Lower lobe of right lung (tissue), 2 donors: ENCODE measurements around the gene TOPAZ1. TPM values are rescaled to one million over a fixed set of nuclear protein-coding genes. Genes with fewer than 3 reads are reported as not detected.

Experiments
- ATAC-seq, 2 donors: fragments of 200-7000 bp; cut with Tn5 transposase; one replicate each; pipeline ENCODE4 v1.9.1; 2020 to 2022; ENCODE audit warnings: mild to moderate bottlenecking in 2 of 2, moderate library complexity in 2 of 2
- DNase-seq: peaks from one replicate; pipeline ENCODE4 v3.0.0-alpha.2; 2020
- H3K27ac ChIP-seq: fragments of 200-600 bp; one replicate; pipeline ENCODE4 v1.8.0; 2022
- H3K27me3 ChIP-seq: fragments of 200-600 bp; one replicate; pipeline ENCODE4 v1.8.0; 2022; ENCODE audit warnings: low read depth
- H3K36me3 ChIP-seq: fragments of 200-600 bp; one replicate; pipeline ENCODE4 v1.8.0; 2022; ENCODE audit warnings: mild to moderate bottlenecking
- H3K4me1 ChIP-seq: fragments of 200-600 bp; one replicate; pipeline ENCODE4 v1.8.0; 2022
- H3K4me3 ChIP-seq: fragments of 200-600 bp; one replicate; pipeline ENCODE4 v1.8.0; 2022; ENCODE audit warnings: mild to moderate bottlenecking
- H3K9me3 ChIP-seq: fragments of 200-600 bp; one replicate; pipeline ENCODE4 v1.8.0; 2022
- intact Hi-C: fragments of 100-400 bp; cut with DNase I; formaldehyde crosslinking; loops from one replicate; pipeline ENCODE4 v1.11.0; 2022
- total RNA-seq: library from RNA; stranded (reverse); fragmentation: NEBNext Ultra II Directional; extraction: Animal tissue kit (Norgen Biotek cat#: 25700); gene quantifications from one replicate; pipeline ENCODE4 v1.2.1, GENCODE V29; 2021
- TF ChIP-seq, protein P1 (sequence below): fragments of 200-600 bp; IDR thresholded peaks from one replicate; pipeline ENCODE4 v1.8.0; 2022; ENCODE audit warnings: antibody characterized with exemption, mild to moderate bottlenecking
- donor health status: DM: no; HTN: yes; CAD: no; lungs with severe emphysema.

The TOPAZ1 gene
- total RNA-seq, 1 donor from 2014 or later = not detected

DNA sequence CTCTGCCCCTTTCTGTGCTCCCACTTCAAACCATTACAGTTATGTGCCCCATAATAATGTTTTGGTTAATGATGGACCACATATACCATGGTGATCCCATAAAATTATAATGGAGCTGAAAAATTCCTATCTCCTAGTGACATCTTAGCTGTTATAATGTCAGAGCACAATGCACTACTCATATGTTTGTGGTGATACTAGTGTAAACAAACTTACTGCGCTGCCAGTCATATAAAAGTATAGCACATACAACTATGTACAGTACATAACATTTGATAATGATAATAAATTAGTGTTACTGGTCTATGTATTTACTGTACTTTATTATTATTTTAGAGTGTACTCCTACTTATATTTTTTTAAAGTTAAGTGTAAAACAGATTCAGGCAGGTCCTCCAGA lies 51.3 kb downstream of the TOPAZ1 start:
- H3K36me3 ChIP-seq = no peaks in the 10 kb centered on the region

DNA sequence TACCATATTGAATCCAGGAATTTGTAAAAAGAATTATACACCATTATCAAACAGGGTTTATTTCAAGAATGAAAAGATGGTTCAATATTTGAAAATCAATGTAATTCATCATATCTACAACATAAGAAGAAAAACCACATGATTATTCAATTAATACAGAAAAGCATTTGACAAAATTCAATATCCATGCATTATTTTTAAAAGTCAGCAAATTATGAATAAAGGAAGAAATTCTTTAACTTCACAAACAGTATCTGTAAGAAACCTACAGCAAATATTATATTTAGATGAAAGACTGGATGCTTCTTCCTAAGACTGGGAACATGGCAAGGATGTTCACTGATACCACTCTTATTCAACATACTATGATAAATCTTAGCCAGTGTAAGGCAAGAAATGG lies 55.6 kb downstream of the TOPAZ1 start:
- Histone ChIP-seq H3K36me3 (no peaks in the 10 kb centered on the region), H3K27me3 (no peaks in the 10 kb centered on the region), H3K27ac (no peak overlapping the region), H3K4me1 (no peaks in the 10 kb centered on the region), H3K4me3 (no peak overlapping the region), H3K9me3 (no peaks in the 10 kb centered on the region)
- ATAC-seq (no peak), DNase-seq (no peak)
- TF ChIP-seq, protein P1, sequence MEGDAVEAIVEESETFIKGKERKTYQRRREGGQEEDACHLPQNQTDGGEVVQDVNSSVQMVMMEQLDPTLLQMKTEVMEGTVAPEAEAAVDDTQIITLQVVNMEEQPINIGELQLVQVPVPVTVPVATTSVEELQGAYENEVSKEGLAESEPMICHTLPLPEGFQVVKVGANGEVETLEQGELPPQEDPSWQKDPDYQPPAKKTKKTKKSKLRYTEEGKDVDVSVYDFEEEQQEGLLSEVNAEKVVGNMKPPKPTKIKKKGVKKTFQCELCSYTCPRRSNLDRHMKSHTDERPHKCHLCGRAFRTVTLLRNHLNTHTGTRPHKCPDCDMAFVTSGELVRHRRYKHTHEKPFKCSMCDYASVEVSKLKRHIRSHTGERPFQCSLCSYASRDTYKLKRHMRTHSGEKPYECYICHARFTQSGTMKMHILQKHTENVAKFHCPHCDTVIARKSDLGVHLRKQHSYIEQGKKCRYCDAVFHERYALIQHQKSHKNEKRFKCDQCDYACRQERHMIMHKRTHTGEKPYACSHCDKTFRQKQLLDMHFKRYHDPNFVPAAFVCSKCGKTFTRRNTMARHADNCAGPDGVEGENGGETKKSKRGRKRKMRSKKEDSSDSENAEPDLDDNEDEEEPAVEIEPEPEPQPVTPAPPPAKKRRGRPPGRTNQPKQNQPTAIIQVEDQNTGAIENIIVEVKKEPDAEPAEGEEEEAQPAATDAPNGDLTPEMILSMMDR = no peak
- intact Hi-C loops = no loop called here

More for the DNA sequence above, 51.3 kb downstream of the TOPAZ1 start:
- Histone ChIP-seq H3K27me3 (no peaks in the 10 kb centered on the region), H3K27ac (no peak overlapping the region), H3K9me3 (no peaks in the 10 kb centered on the region), H3K4me1 (no peaks in the 10 kb centered on the region), H3K4me3 (no peak overlapping the region)
- ATAC-seq (no peak), DNase-seq (no peak)
- intact Hi-C loops = no loop called here
- TF ChIP-seq, protein P1 = no peak

DNA sequence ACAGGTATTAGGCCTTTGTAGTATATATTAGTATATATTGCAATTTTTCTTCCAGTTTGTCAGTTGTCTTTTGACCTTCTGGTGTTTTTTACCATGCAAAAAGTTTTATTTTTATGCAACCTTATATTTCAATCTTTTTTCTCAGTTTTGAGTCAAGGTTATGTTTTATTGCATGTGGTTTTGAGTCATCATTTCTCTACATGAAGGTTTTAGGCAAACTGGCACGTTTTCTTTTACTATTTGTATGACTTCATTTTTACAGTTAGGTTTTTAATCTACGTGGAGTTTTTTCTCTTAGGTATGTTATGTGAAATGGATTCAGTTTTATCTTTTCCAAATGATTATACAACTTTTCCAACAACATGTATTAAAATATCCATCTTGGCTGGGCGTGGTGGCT lies 60.1 kb downstream of the TOPAZ1 start:
- H3K9me3 ChIP-seq = no peaks in the 10 kb centered on the region
- intact Hi-C loops = no loop called here
- no peak for DNase-seq
- no peaks in the 10 kb centered on the region for H3K4me1 ChIP-seq
- no peaks in the 10 kb centered on the region for H3K36me3 ChIP-seq
- TF ChIP-seq, protein P1 = no peak
- no peak overlapping the region for H3K27ac ChIP-seq
- no peak overlapping the region for H3K4me3 ChIP-seq
- ATAC-seq = no peak
- H3K27me3 ChIP-seq = no peaks in the 10 kb centered on the region

DNA sequence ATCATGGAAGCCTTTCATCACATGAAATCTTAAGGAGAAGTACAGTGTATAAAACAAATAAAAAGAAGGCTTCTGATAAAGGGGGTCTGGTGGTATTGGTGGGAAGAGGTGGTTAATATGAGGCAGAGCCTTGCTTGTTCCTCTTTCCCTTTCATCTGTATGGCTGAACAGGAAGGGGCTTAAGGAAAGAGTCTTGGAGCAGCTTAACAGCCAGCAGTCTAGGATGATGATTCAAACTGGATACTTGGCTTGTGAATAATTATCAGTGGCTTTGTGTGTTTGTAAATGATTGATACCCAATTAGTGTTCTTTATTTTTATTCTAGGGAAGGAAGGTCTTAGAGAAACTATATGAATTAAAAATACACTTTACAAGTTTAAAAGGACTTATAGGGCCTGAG lies 67.8 kb downstream of the TOPAZ1 start:
- TF ChIP-seq, protein P1 = no peak
- Histone ChIP-seq H3K4me3 (no peak overlapping the region), H3K27ac (no peak overlapping the region), H3K4me1 (no peaks in the 10 kb centered on the region), H3K27me3 (no peaks in the 10 kb centered on the region), H3K36me3 (no peaks in the 10 kb centered on the region), H3K9me3 (no peaks in the 10 kb centered on the region)
- ATAC-seq (no peak), DNase-seq (no peak)
- intact Hi-C loops = no loop called here

DNA sequence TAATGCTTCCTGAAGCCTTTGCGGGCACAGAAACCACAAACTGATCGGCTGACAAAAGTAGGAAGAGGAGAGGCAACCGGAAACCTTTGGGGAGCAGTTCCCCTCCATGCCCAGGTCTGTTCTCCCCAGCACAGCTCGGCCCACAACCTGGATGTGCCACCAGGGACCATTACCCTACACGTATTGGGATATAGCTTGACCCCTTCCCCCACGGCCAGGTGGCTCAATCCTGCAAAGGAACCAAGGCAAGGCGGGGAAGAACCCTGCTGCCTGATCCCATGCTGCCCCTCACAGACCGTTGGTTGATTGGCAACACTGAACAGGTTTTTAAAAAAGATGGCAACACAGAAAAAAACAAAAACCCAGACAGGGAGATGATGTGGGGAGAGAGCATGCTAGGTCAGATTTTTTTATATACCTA lies 77.2 kb downstream of the TOPAZ1 start:
- H3K27me3 ChIP-seq = peaks cover 4% of the 10 kb centered on the region
- H3K27ac ChIP-seq = no peak overlapping the region
- no peak overlapping the region for H3K4me3 ChIP-seq
- H3K36me3 ChIP-seq = no peaks in the 10 kb centered on the region
- ATAC-seq = no peak
- TF ChIP-seq, protein P1 = no peak
- no peak for DNase-seq
- H3K9me3 ChIP-seq = no peaks in the 10 kb centered on the region
- intact Hi-C loops = no loop called here
- H3K4me1 ChIP-seq = no peaks in the 10 kb centered on the region

DNA sequence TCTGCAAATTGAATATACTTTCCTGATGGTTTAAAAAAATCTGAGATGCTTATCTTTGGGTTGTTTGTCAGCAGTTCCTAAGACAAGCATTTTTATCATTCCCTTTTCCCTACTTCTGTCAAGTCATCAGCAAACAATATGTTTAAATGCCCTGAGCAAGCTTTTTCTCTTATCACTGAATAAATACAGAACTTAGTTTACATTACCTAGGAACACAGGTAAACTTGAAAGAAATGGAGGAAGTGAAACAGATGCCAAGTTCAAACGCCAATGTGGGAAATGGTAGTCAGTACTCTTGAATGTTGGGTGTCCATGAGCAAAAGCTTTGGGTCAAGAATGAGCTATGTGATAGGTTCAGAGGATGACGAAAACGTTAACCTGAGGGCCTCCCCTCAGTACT lies 79.6 kb downstream of the TOPAZ1 start:
- no peaks in the 10 kb centered on the region for H3K4me1 ChIP-seq
- DNase-seq = no peak
- H3K27ac ChIP-seq = no peak overlapping the region
- ATAC-seq = peak in 1 of 2 donors; percentile 71
- no peak overlapping the region for H3K4me3 ChIP-seq
- no peaks in the 10 kb centered on the region for H3K36me3 ChIP-seq
- no peaks in the 10 kb centered on the region for H3K9me3 ChIP-seq
- intact Hi-C loops = no loop called here
- TF ChIP-seq, protein P1 = no peak
- peaks cover 4% of the 10 kb centered on the region for H3K27me3 ChIP-seq
